ENCODE measurements around the gene SLC15A5.

The SLC15A5 gene

DNA sequence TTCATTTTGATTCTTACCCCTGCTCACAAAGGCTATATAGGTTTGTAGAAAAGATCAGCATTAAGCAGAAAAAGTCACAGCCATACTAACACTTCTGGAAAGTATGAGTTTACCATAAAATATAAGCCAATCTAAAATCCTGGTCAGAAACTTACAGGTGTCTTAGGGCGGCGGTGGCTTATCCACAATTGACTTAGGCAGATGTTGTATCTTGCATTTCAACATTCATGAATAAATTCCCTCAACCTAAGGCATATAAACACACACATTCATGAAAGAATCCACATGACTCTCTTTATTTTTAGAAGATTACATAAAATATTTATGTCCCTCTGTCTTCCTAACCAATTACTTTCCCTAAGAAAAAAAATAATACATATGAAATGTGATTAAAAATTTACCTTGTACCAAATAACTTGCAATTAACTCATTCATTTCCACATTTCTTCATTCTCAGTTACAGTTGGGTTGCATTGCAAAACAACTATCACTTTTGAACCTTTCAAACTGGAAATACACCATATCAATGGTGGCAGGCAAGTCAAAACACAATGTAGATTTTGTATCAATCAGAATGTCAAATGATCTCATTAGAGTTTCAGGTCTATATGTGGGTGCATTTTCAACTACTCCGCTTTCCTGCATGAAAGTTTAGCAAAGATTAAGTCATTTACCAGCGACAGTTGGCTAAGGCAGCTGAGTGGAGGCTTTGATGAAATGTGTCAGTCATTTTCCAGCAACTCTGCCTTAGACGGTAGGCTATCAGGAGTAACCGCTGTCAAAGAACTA lies 124.4 kb downstream of the SLC15A5 start:
- in situ Hi-C loops (cut with HindIII; ENCODE audit: low sequenced_read_pairs): no loop called here

DNA sequence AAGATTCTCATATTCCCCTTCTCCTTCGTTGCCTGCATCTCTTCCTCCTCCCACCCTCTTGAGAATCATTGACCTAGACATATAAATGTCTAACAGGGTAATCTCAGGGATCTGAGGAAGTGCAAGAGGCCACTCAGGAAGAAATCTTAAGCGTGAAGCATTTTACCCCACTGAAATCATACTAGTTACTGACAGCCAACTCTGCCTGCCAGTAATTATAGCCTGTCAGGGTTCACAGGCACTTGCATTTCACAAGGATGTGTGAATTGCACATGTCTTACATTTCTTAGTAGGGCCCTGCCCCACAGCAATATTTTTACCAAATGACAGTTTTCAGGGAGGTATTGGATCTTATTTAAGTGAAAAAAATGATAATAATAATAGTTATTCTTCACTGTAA lies 127.2 kb downstream of the SLC15A5 start:
- in situ Hi-C loops (cut with HindIII; ENCODE audit: low sequenced_read_pairs): no loop called here
- no peak for DNase-seq (ENCODE audit: low read depth)
- no peak overlapping the region for H3K4me3 ChIP-seq (ENCODE audit: low read depth, low read length)
- TF ChIP-seq, protein P1, sequence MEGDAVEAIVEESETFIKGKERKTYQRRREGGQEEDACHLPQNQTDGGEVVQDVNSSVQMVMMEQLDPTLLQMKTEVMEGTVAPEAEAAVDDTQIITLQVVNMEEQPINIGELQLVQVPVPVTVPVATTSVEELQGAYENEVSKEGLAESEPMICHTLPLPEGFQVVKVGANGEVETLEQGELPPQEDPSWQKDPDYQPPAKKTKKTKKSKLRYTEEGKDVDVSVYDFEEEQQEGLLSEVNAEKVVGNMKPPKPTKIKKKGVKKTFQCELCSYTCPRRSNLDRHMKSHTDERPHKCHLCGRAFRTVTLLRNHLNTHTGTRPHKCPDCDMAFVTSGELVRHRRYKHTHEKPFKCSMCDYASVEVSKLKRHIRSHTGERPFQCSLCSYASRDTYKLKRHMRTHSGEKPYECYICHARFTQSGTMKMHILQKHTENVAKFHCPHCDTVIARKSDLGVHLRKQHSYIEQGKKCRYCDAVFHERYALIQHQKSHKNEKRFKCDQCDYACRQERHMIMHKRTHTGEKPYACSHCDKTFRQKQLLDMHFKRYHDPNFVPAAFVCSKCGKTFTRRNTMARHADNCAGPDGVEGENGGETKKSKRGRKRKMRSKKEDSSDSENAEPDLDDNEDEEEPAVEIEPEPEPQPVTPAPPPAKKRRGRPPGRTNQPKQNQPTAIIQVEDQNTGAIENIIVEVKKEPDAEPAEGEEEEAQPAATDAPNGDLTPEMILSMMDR (IDR thresholded peaks at IDR 0.05; ENCODE audit: low read depth, low read length, missing control alignments): no peak

More for the DNA sequence above, 124.4 kb downstream of the SLC15A5 start:
- H3K4me3 ChIP-seq (ENCODE audit: low read depth, low read length): no peak overlapping the region
- DNase-seq (ENCODE audit: low read depth): no peak
- TF ChIP-seq, protein P1 (IDR thresholded peaks at IDR 0.05; ENCODE audit: low read depth, low read length, missing control alignments): no peak

DNA sequence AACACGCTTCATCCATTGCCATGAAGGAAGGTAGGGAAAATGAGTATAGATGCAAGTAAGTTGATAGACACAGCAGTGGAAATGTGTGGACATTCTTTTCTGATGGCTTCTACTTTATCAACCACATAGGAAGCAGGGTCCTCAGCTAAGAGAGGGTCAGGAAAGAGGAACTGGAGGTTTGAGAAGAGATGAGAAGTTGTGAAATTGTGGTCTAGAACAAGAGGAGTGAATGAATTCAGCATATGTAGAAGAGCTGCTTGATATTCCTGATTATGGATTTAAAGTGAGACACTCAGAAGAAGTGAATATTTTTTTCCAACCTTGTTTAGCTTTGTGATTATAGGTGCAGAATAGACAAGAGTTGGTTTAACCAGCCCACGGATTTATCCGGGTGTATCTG lies 128.5 kb downstream of the SLC15A5 start:
- no peak for DNase-seq (ENCODE audit: low read depth)
- no peak overlapping the region for H3K4me3 ChIP-seq (ENCODE audit: low read depth, low read length)
- TF ChIP-seq, protein P1 (IDR thresholded peaks at IDR 0.05; ENCODE audit: low read depth, low read length, missing control alignments): no peak
- in situ Hi-C loops (cut with HindIII; ENCODE audit: low sequenced_read_pairs): no loop called here

Data from astrocyte of the cerebellum (primary cell).